Measurements from ENCODE around the gene SCLT1. TPM values are rescaled to one million over a fixed set of nuclear protein-coding genes. Genes with fewer than 3 reads are reported as not detected.

Gene SCLT1
- total and polyA plus RNA-seq, 2 donors (not counting 1 experiment from before 2014, with no cell fraction given), result 3.5 to 27.2 TPM

DNA sequence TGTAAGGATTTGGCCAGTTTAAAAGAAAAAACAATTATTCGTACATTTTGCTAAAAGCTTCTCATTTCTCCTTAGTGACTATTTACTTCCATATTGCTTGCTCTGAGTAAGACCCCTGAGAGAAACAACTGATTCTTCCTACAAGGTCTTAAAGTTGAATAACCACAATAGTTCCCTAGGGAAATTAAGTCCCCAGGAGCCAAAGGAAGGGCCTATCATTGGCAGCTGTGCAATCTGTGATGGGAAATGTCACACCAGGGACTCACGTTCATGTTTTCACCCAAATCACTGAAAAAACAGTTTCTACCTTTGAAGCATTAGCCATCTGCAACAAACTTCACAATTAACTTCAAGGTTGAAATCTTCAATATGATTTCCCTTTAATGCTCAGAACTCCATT is 217.1 kb downstream of the SCLT1 start:
- Mint-ChIP-seq H3K4me1 (no peaks in the 10 kb centered on the region), H3K4me3 (no peak overlapping the region), H3K27me3 (no peaks in the 10 kb centered on the region), H3K9me3 (ENCODE audit: insufficient read depth) (no peaks in the 10 kb centered on the region), H3K27ac (no peak overlapping the region)
- ChIA-PET POLR2A (no interaction called here), CTCF (no interaction called here)
- Histone ChIP-seq H3K27ac (ENCODE audit: low read length in 2 of 2) (no peak overlapping the region), H3K9me3 (ENCODE audit: control extremely low read depth in 1 of 3, control insufficient read depth in 2 of 3, insufficient read depth in 1 of 3, low read length in 2 of 3) (no peaks in the 10 kb centered on the region), H3K36me3 (replicated peaks in 1 of 2; ENCODE audit: control extremely low read depth in 1 of 2, control insufficient read depth in 1 of 2, extremely low read depth in 1 of 2, insufficient read depth in 2 of 2, low read length in 1 of 2) (peaks cover 12 to 20% of the 10 kb centered on the region in 2 experiments), H3K79me2 (ENCODE audit: control insufficient read depth, insufficient read depth, low read length) (no peaks in the 10 kb centered on the region), H3K9ac (ENCODE audit: low read length) (no peak overlapping the region), H2AFZ (ENCODE audit: insufficient read depth, low read depth, low read length, poor library complexity, severe bottlenecking) (no peak overlapping the region), H3K4me1 (ENCODE audit: control insufficient read depth in 2 of 2, insufficient read depth in 2 of 2, low read length in 2 of 2) (no peaks in the 10 kb centered on the region), H4K20me1 (ENCODE audit: control insufficient read depth, insufficient read depth, low read length, poor library complexity, severe bottlenecking) (no peaks in the 10 kb centered on the region), H3K27me3 (replicated peaks in 1 of 4; ENCODE audit: control extremely low read depth in 1 of 4, control insufficient read depth in 3 of 4, insufficient read depth in 4 of 4, low read length in 3 of 4) (no peaks in the 10 kb centered on the region), H3K4me2 (replicated peaks; ENCODE audit: low read depth, low read length, poor library complexity, severe bottlenecking) (no peak overlapping the region), H3K4me3 (ENCODE audit: control extremely low read depth in 1 of 5, extremely low read depth in 1 of 5, insufficient read depth in 1 of 5, low read depth in 2 of 5, low read length in 4 of 5) (no peak overlapping the region)
- TF ChIP-seq CTCF (IDR thresholded peaks at IDR 0.05) (no peak), EZH2 (IDR thresholded peaks at IDR 0.05; ENCODE audit: borderline replicate concordance, insufficient read depth, low read depth, low read length, poor library complexity, severe bottlenecking) (no peak)
- ATAC-seq (ENCODE audit: low read depth) (no peak), DNase-seq (no peak)
- intact Hi-C loops (cut with micrococcal nuclease), result no loop called here
- WGBS (ENCODE audit: insufficient coverage), result 33% methylated on average over 1 of the region's 2 CpGs

DNA sequence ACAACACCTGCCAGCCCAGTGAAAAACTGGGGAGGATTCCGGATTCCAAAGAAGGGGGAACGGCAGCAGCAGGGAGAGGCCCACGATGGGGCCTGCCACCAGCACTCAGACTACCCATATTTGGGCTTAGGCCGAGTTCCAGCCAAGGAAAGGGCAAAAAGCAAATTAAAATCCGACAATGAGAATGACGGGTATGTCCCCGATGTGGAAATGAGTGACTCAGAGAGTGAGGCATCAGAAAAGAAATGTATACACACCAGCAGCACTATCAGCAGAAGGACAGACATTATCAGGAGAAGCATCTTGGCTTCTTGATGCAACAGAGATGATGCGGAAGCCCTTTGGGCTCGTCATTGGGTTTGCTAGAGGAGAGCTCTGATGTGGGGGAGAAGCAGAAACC is 221.4 kb downstream of the SCLT1 start:
- no peaks in the 10 kb centered on the region for H3K79me2 ChIP-seq (ENCODE audit: control insufficient read depth, insufficient read depth, low read length)
- Mint-ChIP-seq H3K4me3 (no peak overlapping the region), H3K4me1 (no peaks in the 10 kb centered on the region), H3K27me3 (no peaks in the 10 kb centered on the region), H3K27ac (no peak overlapping the region), H3K9me3 (ENCODE audit: insufficient read depth) (no peaks in the 10 kb centered on the region)
- H2AFZ ChIP-seq (ENCODE audit: insufficient read depth, low read depth, low read length, poor library complexity, severe bottlenecking), result no peak overlapping the region
- no peak overlapping the region for H3K4me3 ChIP-seq (ENCODE audit: control extremely low read depth in 1 of 5, extremely low read depth in 1 of 5, insufficient read depth in 1 of 5, low read depth in 2 of 5, low read length in 4 of 5)
- intact Hi-C loops (cut with micrococcal nuclease), result no loop called here
- no peaks in the 10 kb centered on the region for H4K20me1 ChIP-seq (ENCODE audit: control insufficient read depth, insufficient read depth, low read length, poor library complexity, severe bottlenecking)
- no peaks in the 10 kb centered on the region for H3K4me1 ChIP-seq (ENCODE audit: control insufficient read depth in 2 of 2, insufficient read depth in 2 of 2, low read length in 2 of 2)
- POLR2A ChIA-PET, result no interaction called here
- CTCF ChIA-PET, result interaction anchor here (1.0 kb wide), 1 partner anchor 8 kb away, joined by 3 read pairs; no protein-coding TSS in a partner anchor
- WGBS (ENCODE audit: insufficient coverage), result 100% methylated on average over 3 of the region's 9 CpGs
- no peak for ATAC-seq (ENCODE audit: low read depth)
- peaks cover 23 to 57% of the 10 kb centered on the region in 2 experiments for H3K36me3 ChIP-seq (replicated peaks in 1 of 2; ENCODE audit: control extremely low read depth in 1 of 2, control insufficient read depth in 1 of 2, extremely low read depth in 1 of 2, insufficient read depth in 2 of 2, low read length in 1 of 2)
- no peak for DNase-seq
- H3K27me3 ChIP-seq (replicated peaks in 1 of 4; ENCODE audit: control extremely low read depth in 1 of 4, control insufficient read depth in 3 of 4, insufficient read depth in 4 of 4, low read length in 3 of 4), result no peaks in the 10 kb centered on the region
- H3K9me3 ChIP-seq (ENCODE audit: control extremely low read depth in 1 of 3, control insufficient read depth in 2 of 3, insufficient read depth in 1 of 3, low read length in 2 of 3), result no peaks in the 10 kb centered on the region
- H3K4me2 ChIP-seq (replicated peaks; ENCODE audit: low read depth, low read length, poor library complexity, severe bottlenecking), result no peak overlapping the region
- H3K9ac ChIP-seq (ENCODE audit: low read length), result no peak overlapping the region
- no peak for TF ChIP-seq CTCF (IDR thresholded peaks at IDR 0.05)
- TF ChIP-seq EZH2 (IDR thresholded peaks at IDR 0.05; ENCODE audit: borderline replicate concordance, insufficient read depth, low read depth, low read length, poor library complexity, severe bottlenecking), result no peak
- no peak overlapping the region for H3K27ac ChIP-seq (ENCODE audit: low read length in 2 of 2)

All from B cell (primary cell).